HEK293 (cell line): Measurements from ENCODE around the gene AUP1.

Experiments used
- CTCF ChIA-PET: fragments of 350-600 bp; formaldehyde crosslinking; extraction: SDS; loops from one replicate; lab custom pipeline; 2021; ENCODE audit warnings: antibody characterized with exemption; lab: Yijun Ruan, JAX
- POLR2A ChIA-PET: fragments of 300-600 bp; formaldehyde crosslinking; extraction: SDS; loops from one replicate; lab custom pipeline; 2020; ENCODE audit warnings: antibody characterized with exemption, inconsistent platforms; lab: Yijun Ruan, JAX
- H3K27ac ChIP-seq: fragments of 200-500 bp; sonication (Bioruptor generic); 2 replicates; pipeline ENCODE4 v1.5.1; 2014; ENCODE audit warnings: low read depth, low read length, control low read depth, inconsistent platforms; ENCODE audit errors: extremely low read depth
- H3K36me3 ChIP-seq, 2 experiments: fragments of 200-500 bp in 1 of 2; sonication (Bioruptor generic) in 1 of 2; 1 replicate in 1 of 2; 2 replicates in 1 of 2; pipeline ENCODE4 v1.5.1; 2014 to 2017; ENCODE audit warnings: inconsistent platforms in 2 of 2, low read length in 2 of 2; ENCODE audit not compliant: control insufficient read depth in 2 of 2, insufficient read depth in 1 of 2
- H3K4me1 ChIP-seq: fragments of 200-500 bp; sonication (Bioruptor generic); 2 replicates; pipeline ENCODE4 v1.5.1; 2014; ENCODE audit warnings: mild to moderate bottlenecking, low read length, inconsistent platforms; ENCODE audit not compliant: control insufficient read depth, insufficient read depth
- H3K4me3 ChIP-seq: 2 replicates; pipeline ENCODE4 v1.5.1; 2011; ENCODE audit warnings: low read depth, mild to moderate bottlenecking, control low read depth, low read length, moderate library complexity
- H3K9me3 ChIP-seq: fragments of 200-500 bp; sonication (Bioruptor generic); 2 replicates; pipeline ENCODE4 v1.5.1; 2014; ENCODE audit warnings: low read depth, low read length, inconsistent platforms; ENCODE audit not compliant: control insufficient read depth, insufficient read depth
- ATF2 ChIP-seq: fragments of 450-650 bp; formaldehyde crosslinking; IDR thresholded peaks from 2 replicates; pipeline ENCODE4 v1.5.1; 2016; ENCODE audit warnings: missing biosample characterization, missing genetic modification characterization, low read depth
- GLI2 ChIP-seq: fragments of 450-650 bp; formaldehyde crosslinking; IDR thresholded peaks from 2 replicates; pipeline ENCODE4; 2017; ENCODE audit warnings: missing biosample characterization, missing genetic modification characterization, low read depth, borderline replicate concordance
- GLIS2 ChIP-seq: fragments of 450-650 bp; formaldehyde crosslinking; IDR thresholded peaks from 2 replicates; pipeline ENCODE4 v1.5.1; 2016; ENCODE audit warnings: missing biosample characterization, missing genetic modification characterization
- HIC1 ChIP-seq: fragments of 450-650 bp; formaldehyde crosslinking; IDR thresholded peaks from 2 replicates; pipeline ENCODE4 v1.5.1; 2016; ENCODE audit warnings: missing biosample characterization, missing genetic modification characterization
- PRDM1 ChIP-seq: fragments of 450-650 bp; formaldehyde crosslinking; IDR thresholded peaks from 2 replicates; pipeline ENCODE4; 2016; ENCODE audit warnings: missing biosample characterization, missing genetic modification characterization
- PRDM6 ChIP-seq: fragments of 450-650 bp; formaldehyde crosslinking; IDR thresholded peaks from 2 replicates; pipeline ENCODE4 v1.5.1; 2017; ENCODE audit warnings: missing biosample characterization, missing genetic modification characterization
- SCRT1 ChIP-seq: fragments of 450-650 bp; formaldehyde crosslinking; IDR thresholded peaks from 2 replicates; pipeline ENCODE4 v1.5.1; 2016; ENCODE audit warnings: missing biosample characterization, missing genetic modification characterization, borderline replicate concordance
- SCRT2 ChIP-seq: fragments of 450-650 bp; formaldehyde crosslinking; IDR thresholded peaks from 2 replicates; pipeline ENCODE4 v1.5.1; 2016; ENCODE audit warnings: missing biosample characterization, missing genetic modification characterization
- SP3 ChIP-seq: fragments of 450-650 bp; formaldehyde crosslinking; IDR thresholded peaks from 2 replicates; pipeline ENCODE4 v1.5.1; 2016; ENCODE audit warnings: missing biosample characterization, missing genetic modification characterization
- ZNF155 ChIP-seq: fragments of 450-650 bp; formaldehyde crosslinking; IDR thresholded peaks from 2 replicates; pipeline ENCODE4 v1.5.1; 2016; ENCODE audit warnings: missing biosample characterization, missing genetic modification characterization
- ZNF169 ChIP-seq: fragments of 450-650 bp; formaldehyde crosslinking; IDR thresholded peaks from 2 replicates; pipeline ENCODE4 v1.5.1; 2016; ENCODE audit warnings: missing biosample characterization, missing genetic modification characterization
- ZNF214 ChIP-seq: fragments of 450-650 bp; formaldehyde crosslinking; IDR thresholded peaks from 2 replicates; pipeline ENCODE4 v1.5.1; 2017; ENCODE audit warnings: missing biosample characterization, mild to moderate bottlenecking, missing genetic modification characterization, borderline replicate concordance
- ZNF266 ChIP-seq: fragments of 450-650 bp; formaldehyde crosslinking; IDR thresholded peaks from 2 replicates; pipeline ENCODE4 v1.5.1; 2016; ENCODE audit warnings: missing biosample characterization, missing genetic modification characterization, low read depth
- ZNF362 ChIP-seq: fragments of 450-650 bp; formaldehyde crosslinking; IDR thresholded peaks from 2 replicates; pipeline ENCODE4 v1.5.1; 2016; ENCODE audit warnings: missing biosample characterization, missing genetic modification characterization
- ZNF426 ChIP-seq: fragments of 450-650 bp; formaldehyde crosslinking; IDR thresholded peaks from 2 replicates; pipeline ENCODE4 v1.5.1; 2017; ENCODE audit warnings: missing biosample characterization, missing genetic modification characterization, mild to moderate bottlenecking, inconsistent platforms, moderate library complexity
- ZNF501 ChIP-seq: fragments of 450-650 bp; formaldehyde crosslinking; IDR thresholded peaks from 2 replicates; pipeline ENCODE4 v1.5.1; 2016; ENCODE audit warnings: missing biosample characterization, missing genetic modification characterization
- ZNF776 ChIP-seq: fragments of 450-650 bp; formaldehyde crosslinking; IDR thresholded peaks from 2 replicates; pipeline ENCODE4 v1.5.0; 2017; ENCODE audit warnings: missing biosample characterization, missing genetic modification characterization, borderline replicate concordance
- ZNF785 ChIP-seq: fragments of 450-650 bp; formaldehyde crosslinking; IDR thresholded peaks from 2 replicates; pipeline ENCODE4 v1.5.1; 2016; ENCODE audit warnings: missing biosample characterization, missing genetic modification characterization
- ZSCAN23 ChIP-seq: fragments of 450-650 bp; formaldehyde crosslinking; IDR thresholded peaks from 2 replicates; pipeline ENCODE4 v1.5.1; 2016; ENCODE audit warnings: missing biosample characterization, missing genetic modification characterization
- ZXDB ChIP-seq: fragments of 450-650 bp; formaldehyde crosslinking; IDR thresholded peaks from 2 replicates; pipeline ENCODE4 v1.5.1; 2016; ENCODE audit warnings: missing biosample characterization, missing genetic modification characterization
- TF ChIP-seq, protein P1 (sequence below): fragments of 450-650 bp; formaldehyde crosslinking; IDR thresholded peaks from 2 replicates; pipeline ENCODE4 v1.5.1; 2016; ENCODE audit warnings: missing biosample characterization, missing genetic modification characterization
- TF ChIP-seq, protein P2 (sequence below): IDR thresholded peaks from 2 replicates; pipeline ENCODE4 v1.6.1; 2011; ENCODE audit warnings: mild to moderate bottlenecking, low read depth, low read length, borderline replicate concordance

AUP1 gene

DNA sequence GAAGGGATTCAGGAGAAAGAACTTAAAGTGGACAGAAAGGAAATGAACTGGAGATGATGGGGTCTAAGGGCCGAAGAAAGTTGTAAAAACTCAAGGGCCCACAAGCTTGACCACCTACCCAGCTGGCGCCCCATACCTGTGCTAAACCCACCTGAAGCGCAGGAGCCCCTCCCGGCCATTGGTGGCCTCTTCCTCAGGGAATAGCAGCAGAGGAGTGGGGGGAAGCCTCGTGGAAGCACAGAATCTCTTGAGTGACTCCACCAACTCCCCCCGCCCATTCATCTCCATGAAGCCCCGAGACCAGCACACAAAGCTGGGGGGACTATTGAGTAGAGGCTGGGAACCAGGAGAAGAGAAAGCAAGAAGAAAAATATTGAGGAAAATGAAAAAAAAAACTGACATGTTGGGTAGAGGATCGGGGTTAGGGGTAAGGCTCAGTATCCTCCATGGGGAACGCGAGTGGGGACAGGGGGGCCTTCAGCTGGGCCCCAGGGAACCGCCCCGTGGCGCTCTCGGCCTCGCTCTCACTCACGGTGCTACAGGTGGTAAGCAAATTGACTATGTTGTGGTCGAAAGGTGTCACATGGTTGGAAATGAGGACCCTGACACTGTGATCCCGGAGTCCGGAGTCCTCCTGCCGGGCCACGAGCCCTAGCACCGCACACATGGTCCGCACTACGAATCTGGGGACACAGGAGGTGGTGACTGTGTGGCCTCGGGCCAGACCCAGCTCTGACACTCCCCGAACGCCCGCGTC is 728 bp downstream of the AUP1 start (continued):
- TF ChIP-seq, protein P1, sequence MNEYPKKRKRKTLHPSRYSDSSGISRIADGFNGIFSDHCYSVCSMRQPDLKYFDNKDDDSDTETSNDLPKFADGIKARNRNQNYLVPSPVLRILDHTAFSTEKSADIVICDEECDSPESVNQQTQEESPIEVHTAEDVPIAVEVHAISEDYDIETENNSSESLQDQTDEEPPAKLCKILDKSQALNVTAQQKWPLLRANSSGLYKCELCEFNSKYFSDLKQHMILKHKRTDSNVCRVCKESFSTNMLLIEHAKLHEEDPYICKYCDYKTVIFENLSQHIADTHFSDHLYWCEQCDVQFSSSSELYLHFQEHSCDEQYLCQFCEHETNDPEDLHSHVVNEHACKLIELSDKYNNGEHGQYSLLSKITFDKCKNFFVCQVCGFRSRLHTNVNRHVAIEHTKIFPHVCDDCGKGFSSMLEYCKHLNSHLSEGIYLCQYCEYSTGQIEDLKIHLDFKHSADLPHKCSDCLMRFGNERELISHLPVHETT = no peak
- no peak for TF ChIP-seq ZNF785 (tag by site-specific recombination)
- no peak for TF ChIP-seq ZXDB (tag by site-specific recombination)
- TF ChIP-seq PRDM6 (tag by site-specific recombination) = no peak
- TF ChIP-seq GLIS2 = 0 out of 2 replicates have a peak, but pooled peaks have one; percentile 18
- TF ChIP-seq, protein P2, sequence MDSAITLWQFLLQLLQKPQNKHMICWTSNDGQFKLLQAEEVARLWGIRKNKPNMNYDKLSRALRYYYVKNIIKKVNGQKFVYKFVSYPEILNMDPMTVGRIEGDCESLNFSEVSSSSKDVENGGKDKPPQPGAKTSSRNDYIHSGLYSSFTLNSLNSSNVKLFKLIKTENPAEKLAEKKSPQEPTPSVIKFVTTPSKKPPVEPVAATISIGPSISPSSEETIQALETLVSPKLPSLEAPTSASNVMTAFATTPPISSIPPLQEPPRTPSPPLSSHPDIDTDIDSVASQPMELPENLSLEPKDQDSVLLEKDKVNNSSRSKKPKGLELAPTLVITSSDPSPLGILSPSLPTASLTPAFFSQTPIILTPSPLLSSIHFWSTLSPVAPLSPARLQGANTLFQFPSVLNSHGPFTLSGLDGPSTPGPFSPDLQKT = no peak
- no peak for TF ChIP-seq ZNF362 (tag by site-specific recombination)
- TF ChIP-seq SCRT2 = peak; percentile 95
- TF ChIP-seq ZNF776 = no peak

DNA sequence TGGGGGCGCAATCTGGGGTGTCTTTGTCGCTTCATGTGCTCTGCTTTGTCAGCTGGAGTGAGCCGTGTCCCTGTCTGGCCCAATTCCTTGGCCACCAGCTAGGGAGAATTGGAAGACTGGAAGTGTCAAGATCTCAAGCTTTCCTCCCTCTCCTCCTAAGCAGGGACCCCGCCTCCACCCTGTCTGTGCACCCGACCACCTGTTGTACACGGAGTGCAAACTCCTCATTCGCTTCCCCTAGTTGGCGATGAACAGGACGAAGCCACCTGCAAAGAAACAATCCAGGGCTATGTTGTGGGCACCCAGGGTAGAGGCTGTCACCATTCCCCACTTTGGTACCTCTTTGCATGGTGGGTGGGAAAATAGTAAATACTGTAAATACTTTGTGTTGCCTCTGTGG is 1.8 kb downstream of the AUP1 start:
- TF ChIP-seq SP3 (tag by site-specific recombination) (no peak), SCRT1 (tag by site-specific recombination) (peak; percentile 31; the same call in 1 of the 2 replicates), ATF2 (tag by site-specific recombination) (no peak), ZNF169 (no peak), ZNF214 (tag by site-specific recombination) (no peak), SCRT2 (peak; percentile 78), ZNF155 (no peak), GLI2 (tag by site-specific recombination) (no peak), PRDM1 (tag by site-specific recombination) (no peak), ZSCAN23 (tag by site-specific recombination) (no peak), ZNF501 (tag by site-specific recombination) (no peak), ZNF266 (tag by site-specific recombination) (no peak), ZNF426 (tag by site-specific recombination) (no peak), HIC1 (tag by site-specific recombination) (no peak)
- ChIA-PET POLR2A (interaction anchor here (1.9 to 2.5 kb wide), 2 partner anchors 21 to 24 kb away, joined by 5 to 12 read pairs; no protein-coding TSS in a partner anchor), CTCF (no interaction called here)
- no peaks in the 10 kb centered on the region for H3K9me3 ChIP-seq
- H3K4me3 ChIP-seq = no peak overlapping the region
- no peak overlapping the region for H3K27ac ChIP-seq
- H3K4me1 ChIP-seq = no peaks in the 10 kb centered on the region; the same call in 1 of the 2 replicates
- H3K36me3 ChIP-seq = peaks cover 7 to 56% of the 10 kb centered on the region in 2 experiments; a peak in 1 of 3 replicates
